Hematopoietic multipotent progenitor cell (in vitro differentiated cells): ENCODE results near the gene CLDN7. TPM values are rescaled to one million over a fixed set of nuclear protein-coding genes. Genes with fewer than 3 reads are reported as not detected.

ENCODE experiments used
- DNase-seq, 3 donors: peaks; one replicate each; pipeline ENCODE4 v3.0.0-alpha.2; 2011 to 2015; ENCODE audit warnings: low read depth in 2 of 3, low spot score in 2 of 3
- total RNA-seq: library from RNA; depleted of rRNA; stranded (reverse); fragments of >200 nt; gene quantifications from one replicate; pipeline ENCODE4 v1.2.3, GENCODE V29; 2012

Gene CLDN7
- total RNA-seq, 1 donor, result 9.7 TPM

- DNase-seq, result peak in 1 of 3 donors; percentile 36
Measured at GRCh38 chr17:7238420-7239090, 23.7 kb downstream of the CLDN7 start.

- peak in 2 of 3 donors; percentile 68 to 70 for DNase-seq
Measured at GRCh38 chr17:7237761-7238419, 24.4 kb downstream of the CLDN7 start.

GRCh38 chr17:7237266-7237760 is 25.0 kb downstream of the CLDN7 start:
- DNase-seq, result no peak

GRCh38 chr17:7236808-7237207 is 25.5 kb downstream of the CLDN7 start:
- DNase-seq, result no peak

GRCh38 chr17:7235693-7236665 is 26.3 kb downstream of the CLDN7 start:
- DNase-seq, result no peak

GRCh38 chr17:7234083-7234951 is 28.0 kb downstream of the CLDN7 start, which contains the start of gene DVL2:
Gene DVL2 (minus strand): TSS chr17:7234517. CDS start chr17:7234262, 255 bp downstream.
- peak; percentile 90 to 96 (median 95) for DNase-seq

GRCh38 chr17:7233701-7234082 is 28.6 kb downstream of the CLDN7 start:
- peak in 1 of 3 donors; percentile 59 for DNase-seq

GRCh38 chr17:7232114-7232513 is 30.2 kb downstream of the CLDN7 start:
- no peak for DNase-seq

- no peak for DNase-seq
Measured at GRCh38 chr17:7229504-7229903, 32.8 kb downstream of the CLDN7 start.

GRCh38 chr17:7228920-7229319 is 33.4 kb downstream of the CLDN7 start:
- no peak for DNase-seq

- DNase-seq, result no peak
Measured at GRCh38 chr17:7226721-7227710, 35.3 kb downstream of the CLDN7 start.

GRCh38 chr17:7225711-7226331 is 36.5 kb downstream of the CLDN7 start:
- DNase-seq, result no peak

GRCh38 chr17:7224661-7225111 is 37.6 kb downstream of the CLDN7 start:
- no peak for DNase-seq

GRCh38 chr17:7224110-7224509 is 38.2 kb downstream of the CLDN7 start:
- DNase-seq, result no peak

GRCh38 chr17:7223375-7223774 is 38.9 kb downstream of the CLDN7 start:
- no peak for DNase-seq

GRCh38 chr17:7222972-7223292 is 39.3 kb downstream of the CLDN7 start:
- DNase-seq, result no peak

GRCh38 chr17:7222093-7222971 is 39.9 kb downstream of the CLDN7 start:
- no peak for DNase-seq
